HepG2 (cell line): Measurements from ENCODE around the gene ATP13A2. TPM values are rescaled to one million over a fixed set of nuclear protein-coding genes. Genes with fewer than 3 reads are reported as not detected.

Experiments
- ATAC-seq: fragments of 200-7000 bp; cut with Tn5 transposase; 3 replicates; pipeline ENCODE4 v1.9.1; 2020; ENCODE audit warnings: mild to moderate bottlenecking, moderate library complexity
- BruUV-seq: library from RNA; stranded (reverse); fragments of 400-500 nt; replicated peaks from 2 replicates; lab custom pipeline; 2021; lab: Mats Ljungman, UMichigan
- CTCF ChIA-PET: fragments of 300-600 bp; formaldehyde crosslinking; extraction: SDS; loops from one replicate; lab custom pipeline; 2021; ENCODE audit warnings: low total read pairs, inconsistent platforms, low intra/inter-chr PET ratio; lab: Yijun Ruan, JAX
- POLR2A ChIA-PET: fragments of 350-600 bp; sonication (Branson Sonifier 250); formaldehyde crosslinking; loops from one replicate; lab custom pipeline; 2020; ENCODE audit warnings: antibody characterized with exemption, inconsistent platforms; lab: Yijun Ruan, JAX
- DNase-seq: peaks from one replicate; pipeline ENCODE4 v3.0.0-alpha.2; 2015; ENCODE audit warnings: low spot score
- FAIRE-seq: peaks from 3 replicates; lab custom pipeline; 2011; peaks lifted over from hg19 to GRCh38; lab: Jason Lieb, UNC
- H2AFZ ChIP-seq: one replicate; pipeline ENCODE4 v1.6.1; 2011; ENCODE audit warnings: low read length, inconsistent platforms
- H3K27ac ChIP-seq: fragments of 300-600 bp; 3 replicates; pipeline ENCODE4 v1.8.0; 2011; ENCODE audit warnings: mixed run types, mild to moderate bottlenecking, mixed read lengths, low read length, inconsistent platforms; ENCODE audit not compliant: insufficient read depth; ENCODE audit errors: extremely low read length
- H3K27me3 ChIP-seq, 2 experiments: fragments of 200-600 bp in 1 of 2; 2 replicates in 1 of 2; 3 replicates in 1 of 2; pipeline versions ENCODE4 v1.6.0 to v1.8.0; 2011; ENCODE audit warnings: low read length in 2 of 2, mild to moderate bottlenecking in 2 of 2, moderate library complexity in 2 of 2, inconsistent platforms in 1 of 2; ENCODE audit not compliant: insufficient read depth in 2 of 2, control insufficient read depth in 1 of 2
- H3K36me3 ChIP-seq, 2 experiments: fragments of 200-600 bp in 1 of 2; replicated peaks in 1 of 2; 2 replicates in 1 of 2; 3 replicates in 1 of 2; pipeline versions ENCODE4 v1.5.1 to v1.8.0; 2011; ENCODE audit warnings: low read length in 2 of 2, inconsistent platforms in 1 of 2; ENCODE audit not compliant: insufficient read depth in 2 of 2, control insufficient read depth in 1 of 2
- H3K4me1 ChIP-seq: 2 replicates; pipeline ENCODE4 v1.5.1; 2012; ENCODE audit warnings: low read length, inconsistent platforms; ENCODE audit not compliant: insufficient read depth
- H3K4me2 ChIP-seq: 2 replicates; pipeline ENCODE4 v1.6.0; 2011; ENCODE audit warnings: low read depth, low read length, inconsistent platforms
- H3K4me3 ChIP-seq, 3 experiments: fragments of 200-600 bp in 1 of 3; sonication (generic), shearing (Covaris generic) in 1 of 3; replicated peaks in 1 of 3; 2 replicates each; pipeline ENCODE4 v1.5.1; 2011 to 2016; ENCODE audit warnings: low read length in 3 of 3, inconsistent platforms in 2 of 3, low read depth in 2 of 3, mild to moderate bottlenecking in 2 of 3, control low read depth in 1 of 3, mixed read lengths in 1 of 3; ENCODE audit not compliant: insufficient read depth in 1 of 3
- H3K79me2 ChIP-seq: one replicate; pipeline ENCODE4 v1.6.1; 2011; ENCODE audit warnings: low read length, inconsistent platforms; ENCODE audit not compliant: insufficient read depth
- H3K9ac ChIP-seq: 2 replicates; pipeline ENCODE4 v1.6.0; 2011; ENCODE audit warnings: mild to moderate bottlenecking, low read depth, low read length, inconsistent platforms; ENCODE audit not compliant: insufficient read depth
- H3K9me3 ChIP-seq: 2 replicates; pipeline ENCODE4 v1.5.1; 2012; ENCODE audit warnings: mild to moderate bottlenecking, low read length
- H4K20me1 ChIP-seq: 2 replicates; pipeline ENCODE4 v1.6.0; 2011; ENCODE audit warnings: inconsistent platforms, mild to moderate bottlenecking, low read length, moderate library complexity; ENCODE audit not compliant: insufficient read depth
- ATF6 ChIP-seq: sonication (generic); formaldehyde crosslinking; conservative IDR thresholded peaks from 2 replicates; pipeline ENCODE4 v1.4.0; 2020; ENCODE audit warnings: missing genetic modification reagents
- DNMT1 ChIP-seq: sonication (generic); formaldehyde crosslinking; IDR thresholded peaks from 2 replicates; pipeline ENCODE4 v1.5.1; 2020; ENCODE audit warnings: mild to moderate bottlenecking, missing genetic modification reagents
- FUBP1 ChIP-seq: sonication (generic); formaldehyde crosslinking; IDR thresholded peaks from 2 replicates; pipeline ENCODE4 v1.5.1; 2020; ENCODE audit warnings: missing genetic modification reagents, mild to moderate bottlenecking, borderline replicate concordance
- HDAC6 ChIP-seq: fragments of 200-600 bp; sonication (generic); IDR thresholded peaks from 2 replicates; pipeline ENCODE4 v1.7.0; 2017; ENCODE audit warnings: mild to moderate bottlenecking, antibody characterized with exemption, low read length, low read depth
- HOXD1 ChIP-seq: sonication (generic); formaldehyde crosslinking; IDR thresholded peaks from 2 replicates; pipeline ENCODE4 v1.5.0; 2020; ENCODE audit warnings: missing genetic modification reagents
- JARID2 ChIP-seq: sonication (generic); formaldehyde crosslinking; IDR thresholded peaks from 2 replicates; pipeline ENCODE4 v1.8.1; 2023; ENCODE audit warnings: missing genetic modification reagents, inconsistent platforms; ENCODE audit not compliant: insufficient replicate concordance
- NCOA5 ChIP-seq: sonication (generic); formaldehyde crosslinking; IDR thresholded peaks from 2 replicates; pipeline ENCODE4 v1.4.0; 2020; ENCODE audit warnings: missing genetic modification reagents
- PCBP1 ChIP-seq: fragments of 200-400 bp; formaldehyde crosslinking; IDR thresholded peaks from 2 replicates; pipeline ENCODE4 v1.6.1; 2017; ENCODE audit warnings: mild to moderate bottlenecking, low read depth, low read length, borderline replicate concordance
- RNF219 ChIP-seq: sonication (generic); formaldehyde crosslinking; IDR thresholded peaks from 2 replicates; pipeline ENCODE4 v1.5.0; 2020; ENCODE audit warnings: mild to moderate bottlenecking, missing genetic modification reagents
- THAP11 ChIP-seq: IDR thresholded peaks from 2 replicates; pipeline ENCODE4 v1.6.1; 2016; ENCODE audit warnings: missing biosample characterization, missing genetic modification reagents
- YY1 ChIP-seq: IDR thresholded peaks from 2 replicates; pipeline ENCODE4 v1.6.1; 2011; ENCODE audit warnings: low read length, low read depth, moderate library complexity, mild to moderate bottlenecking; ENCODE audit not compliant: insufficient read depth, insufficient replicate concordance
- ZNF878 ChIP-seq: sonication (generic); formaldehyde crosslinking; IDR thresholded peaks from 2 replicates; pipeline ENCODE4 v1.8.1; 2023; ENCODE audit warnings: mild to moderate bottlenecking, missing genetic modification reagents, moderate library complexity
- ZSCAN30 ChIP-seq: sonication (generic); formaldehyde crosslinking; IDR thresholded peaks from 2 replicates; pipeline ENCODE4 v1.5.0; 2020; ENCODE audit warnings: mild to moderate bottlenecking, missing genetic modification reagents
- WGBS: methylation state at CpG from one replicate; pipeline ENCODE4 v1.1.6; 2017; ENCODE audit warnings: low lambda C conversion rate; 5-methylcytosine and 5-hydroxymethylcytosine counted together
- in situ Hi-C: cut with HindIII; loops from 2 replicates; pipeline ENCODE4 v1.10.0; 2017; ENCODE audit warnings: low pct_unique_long_range_greater_than_20kb; ENCODE audit not compliant: extremely low pct_ligation_motif_present
- intact Hi-C: fragments of 100-400 bp; cut with micrococcal nuclease; formaldehyde crosslinking; loops from one replicate; pipeline ENCODE4 v1.10.0; 2022; ENCODE audit not compliant: unreplicated experiment
- polyA plus RNA-seq, 8 experiments: library from polyadenylated mRNA; depleted of rRNA in 3 of 8; stranded (reverse) in 7 of 8; unstranded in 1 of 8; fragments of >200 nt; fragmentation: Illumina TruSeq in 4 of 8; extraction: Trizol in 4 of 8; gene quantifications; 2 replicates each; pipeline versions ENCODE4 v1.2.1 to v1.2.3, GENCODE V29; 2011 to 2016; ENCODE audit warnings: low read depth in 4 of 8, missing spikeins in 1 of 8, mixed read lengths in 1 of 8; ENCODE audit not compliant: insufficient read depth in 1 of 8
- total RNA-seq, 5 experiments: library from RNA; depleted of rRNA; stranded (reverse); fragments of >200 nt; fragmentation: Illumina TruSeq; extraction: Trizol; gene quantifications; 2 replicates each; pipeline ENCODE4 v1.2.3, GENCODE V29; 2016; ENCODE audit warnings: low read depth in 1 of 5

The ATP13A2 gene
- total and polyA plus RNA-seq, 2 of the 13 experiments (the other 11 are each of a cell fraction or from before 2014, with no cell fraction given), result 13.2 to 16.2 TPM

GRCh38 chr1:17056551-17056950 is 44.8 kb upstream of the ATP13A2 start:
- H4K20me1 ChIP-seq, result no peaks in the 10 kb centered on the region
- TF ChIP-seq PCBP1, result no peak
- TF ChIP-seq NCOA5 (CRISPR knock-in tag), result no peak
- no peak for TF ChIP-seq THAP11 (CRISPR knock-in tag)
- no peak for TF ChIP-seq RNF219 (CRISPR knock-in tag)
- TF ChIP-seq ZNF878 (CRISPR knock-in tag), result no peak
- no peak for TF ChIP-seq HDAC6
- no peak for TF ChIP-seq JARID2
- TF ChIP-seq YY1, result no peak
- TF ChIP-seq ZSCAN30 (CRISPR knock-in tag), result no peak
- TF ChIP-seq HOXD1 (CRISPR knock-in tag), result no peak
- TF ChIP-seq DNMT1 (CRISPR knock-in tag), result no peak
- TF ChIP-seq ATF6 (CRISPR knock-in tag), result no peak
- no peak for TF ChIP-seq FUBP1
- no peak for FAIRE-seq
- 14% methylated on average over 4 of the region's 4 CpGs for WGBS
- no TSS peak for BruUV-seq
- H3K4me1 ChIP-seq, result peaks cover 38% of the 10 kb centered on the region
- H3K27me3 ChIP-seq, result no peaks in the 10 kb centered on the region; a peak in 1 of 5 replicates
- ChIA-PET POLR2A (no interaction called here), CTCF (no interaction called here)
- no peak overlapping the region for H3K27ac ChIP-seq
- DNase-seq, result no peak
- intact Hi-C loops, result no loop called here
- H3K9ac ChIP-seq, result no peak overlapping the region
- H3K4me2 ChIP-seq, result no peak overlapping the region
- ATAC-seq, result no peak
- H3K4me3 ChIP-seq, result no peak overlapping the region
- peaks cover 16% of the 10 kb centered on the region for H3K79me2 ChIP-seq
- H3K36me3 ChIP-seq, result no peaks in the 10 kb centered on the region
- no peak overlapping the region for H2AFZ ChIP-seq
- in situ Hi-C loops, result no loop called here
- no peaks in the 10 kb centered on the region for H3K9me3 ChIP-seq
